Gastrocnemius medialis (tissue), 4 donors: Measurements from ENCODE around the gene C5orf15. TPM values are rescaled to one million over a fixed set of nuclear protein-coding genes. Genes with fewer than 3 reads are reported as not detected.

Experiments used
- ATAC-seq, 2 donors: fragments of 150-250 bp; one replicate each; pipeline ENCODE4 v1.9.1; 2016
- DNase-seq, 2 donors: peaks; one replicate each; pipeline ENCODE4 v3.0.0-alpha.2; 2019
- H3K27ac ChIP-seq, 4 donors: fragments of 200-600 bp; sonication (generic); 1 replicate in 1 of 4; 2 replicates in 3 of 4; pipeline ENCODE4 v1.5.1; 2016 to 2018; ENCODE audit warnings: mild to moderate bottlenecking in 2 of 4, moderate library complexity in 1 of 4
- H3K27me3 ChIP-seq, 3 donors: fragments of 200-600 bp; sonication (generic) in 2 of 3; 1 replicate in 1 of 3; 2 replicates in 2 of 3; pipeline versions ENCODE4 v1.5.1 to v1.6.0; 2016 to 2019; ENCODE audit warnings: mild to moderate bottlenecking in 1 of 3, moderate library complexity in 1 of 3
- H3K36me3 ChIP-seq, 2 donors: fragments of 200-600 bp; sonication (generic) in 1 of 2; one replicate each; pipeline ENCODE4 v1.5.1; 2017 to 2018
- H3K4me1 ChIP-seq, 2 donors: fragments of 200-600 bp; sonication (generic) in 1 of 2; one replicate each; pipeline ENCODE4 v1.5.1; 2016 to 2017; ENCODE audit warnings: mild to moderate bottlenecking in 2 of 2
- H3K4me3 ChIP-seq, 4 donors: fragments of 200-600 bp; sonication (generic) in 3 of 4; 1 replicate in 1 of 4; 2 replicates in 3 of 4; pipeline ENCODE4 v1.5.1; 2016 to 2019; ENCODE audit warnings: mild to moderate bottlenecking in 2 of 4
- H3K9me3 ChIP-seq, 3 donors: fragments of 200-600 bp; sonication (generic) in 2 of 3; 1 replicate in 1 of 3; 2 replicates in 2 of 3; pipeline ENCODE4 v1.5.1; 2016 to 2019
- CTCF ChIP-seq, 5 experiments: fragments of 450-650 bp in 3 of 5; fragments of 200-600 bp in 2 of 5; sonication (generic) in 2 of 5; IDR thresholded peaks in 4 of 5; conservative IDR thresholded peaks in 1 of 5; 1 replicate in 4 of 5; 2 replicates in 1 of 5; pipeline ENCODE4 v1.5.1; 2016 to 2019; ENCODE audit warnings: antibody characterized with exemption in 5 of 5, mild to moderate bottlenecking in 3 of 5, moderate library complexity in 3 of 5
- POLR2A ChIP-seq, 2 donors: fragments of 450-650 bp; IDR thresholded peaks; one replicate each; pipeline ENCODE4 v1.6.1; 2017; ENCODE audit warnings: antibody characterized with exemption in 2 of 2, mild to moderate bottlenecking in 2 of 2, moderate library complexity in 2 of 2
- in situ Hi-C, 4 donors: fragments of 200-750 bp; cut with MboI; loops; one replicate each; pipeline versions ENCODE4 v1.15.0 to v1.8.0; 2017; ENCODE audit warnings: low sequenced_read_pairs in 4 of 4
- intact Hi-C: fragments of 100-400 bp; cut with DNase I; formaldehyde crosslinking; loops from one replicate; pipeline ENCODE4 v1.15.1; 2023; ENCODE audit warnings: low total_unique reads
- total RNA-seq, 4 donors: library from RNA; depleted of rRNA; stranded (reverse); fragments of >200 nt; gene quantifications; one replicate each; pipeline versions ENCODE4 v1.1.0 to v1.2.3, GENCODE V29; 2016

C5orf15 gene
- total RNA-seq, 4 donors from 2014 or later, result 18.7 to 30.3 (median 24.4) TPM

- Histone ChIP-seq H3K4me1 (peaks cover 40 to 44% of the 10 kb centered on the region in 2 donors), H3K27ac (peak overlapping the region; percentile 91 to 100 (median 98)), H3K27me3 (no peaks in the 10 kb centered on the region), H3K4me3 (peak overlapping the region; percentile 72 to 96 (median 84)), H3K36me3 (no peaks in the 10 kb centered on the region), H3K9me3 (no peaks in the 10 kb centered on the region)
- DNase-seq (peak in 1 of 2 donors; percentile 68), ATAC-seq (peak; percentile 24 to 43)
- intact Hi-C loops, result loop anchor here (2.0 to 10.0 kb wide), 3 partner anchors 37 to 1631 kb away; partner anchors contain the start of gene C5orf15
- TF ChIP-seq POLR2A (IDR thresholded peaks at IDR 0.05), result no peak
- peak in 1 of 5 experiments; percentile 1 for TF ChIP-seq CTCF (IDR thresholded peaks at IDR 0.05 in 4 of 5, conservative IDR thresholded peaks at IDR 0.05 in 1 of 5)
- in situ Hi-C loops, result no loop called here
Measured at GRCh38 chr5:134005417-134006061, 37.1 kb upstream of the C5orf15 start.

- H3K4me1 ChIP-seq, result peaks cover 45 to 51% of the 10 kb centered on the region in 2 donors
Measured at GRCh38 chr5:134004626-134005416, 36.4 kb upstream of the C5orf15 start, which contains the start of gene VDAC1. Gene VDAC1 (minus strand): TSS chr5:134004975. CDS start chr5:133993012, 11,963 bp downstream.

GRCh38 chr5:134003817-134004625, 35.6 kb upstream of the C5orf15 start:
- Histone ChIP-seq H3K36me3 (no peaks in the 10 kb centered on the region), H3K27ac (peak overlapping the region; percentile 91 to 100 (median 98)), H3K4me3 (peak overlapping the region; percentile 72 to 96 (median 84)), H3K4me1 (peaks cover 53 to 59% of the 10 kb centered on the region in 2 donors), H3K27me3 (no peaks in the 10 kb centered on the region), H3K9me3 (no peaks in the 10 kb centered on the region)
- DNase-seq (peak; percentile 49 to 67), ATAC-seq (peak; percentile 26 to 27)
- intact Hi-C loops (loop anchor here (2.0 to 10.0 kb wide), 4 partner anchors 35 to 1629 kb away; partner anchors contain the start of genes C5orf15 and PPP2CA), in situ Hi-C loops (no loop called here)
- TF ChIP-seq CTCF (IDR thresholded peaks at IDR 0.05 in 4 of 5, conservative IDR thresholded peaks at IDR 0.05 in 1 of 5), result peak in 1 of 5 experiments; percentile 16
- TF ChIP-seq POLR2A (IDR thresholded peaks at IDR 0.05), result peak in 1 of 2 donors; percentile 65

More at GRCh38 chr5:134004626-134005416, 36.4 kb upstream of the C5orf15 start, which contains the start of gene VDAC1:
- peak within 1 kb of the TSS; percentile 91 to 100 (median 98) for H3K27ac ChIP-seq
- H3K36me3 ChIP-seq, result no peaks in the 10 kb centered on the region
- intact Hi-C loops (loop anchor here (2.0 to 10.0 kb wide), 4 partner anchors 36 to 1630 kb away; partner anchors contain the start of genes C5orf15 and PPP2CA), in situ Hi-C loops (no loop called here)
- H3K27me3 ChIP-seq, result no peaks in the 10 kb centered on the region
- H3K4me3 ChIP-seq, result peak within 1 kb of the TSS; percentile 72 to 96 (median 84)
- peak; percentile 66 to 76 for ATAC-seq
- no peaks in the 10 kb centered on the region for H3K9me3 ChIP-seq
- DNase-seq, result peak; percentile 67 to 78
- peak in 1 of 5 experiments; percentile 15 for TF ChIP-seq CTCF (IDR thresholded peaks at IDR 0.05 in 4 of 5, conservative IDR thresholded peaks at IDR 0.05 in 1 of 5)
- peak; percentile 85 for TF ChIP-seq POLR2A (IDR thresholded peaks at IDR 0.05)
